SK-N-SH treated with all-trans-retinoic acid at 6 μM for 48 hours (cell line): ENCODE data around the gene NCLN.

Source experiments
- ATAC-seq: fragments of 200-7000 bp; cut with Tn5 transposase; 3 replicates; pipeline ENCODE4 v1.9.1; 2020; ENCODE audit warnings: mild to moderate bottlenecking, moderate library complexity
- ARNTL ChIP-seq: fragments of 450-650 bp; formaldehyde crosslinking; IDR thresholded peaks from 2 replicates; pipeline ENCODE4 v1.5.0; 2020; ENCODE audit warnings: low read depth, mild to moderate bottlenecking, moderate library complexity, borderline replicate concordance
- BACH2 ChIP-seq: fragments of 250-450 bp; sonication (Bioruptor Pico); IDR thresholded peaks from 2 replicates; pipeline ENCODE4 v1.9.0; 2021; ENCODE audit warnings: mild to moderate bottlenecking, borderline replicate concordance
- CREB5 ChIP-seq: fragments of 250-450 bp; sonication (Bioruptor Pico); IDR thresholded peaks from 2 replicates; pipeline ENCODE4 v1.5.1; 2020; ENCODE audit warnings: low read depth, mild to moderate bottlenecking, moderate library complexity
- CSDC2 ChIP-seq: fragments of 250-450 bp; sonication (Bioruptor Pico); IDR thresholded peaks from 2 replicates; pipeline ENCODE4 v1.5.0; 2020; ENCODE audit warnings: mild to moderate bottlenecking, moderate library complexity
- CSRNP3 ChIP-seq: fragments of 250-450 bp; sonication (Bioruptor Pico); IDR thresholded peaks from 2 replicates; pipeline ENCODE4 v1.5.1; 2021; ENCODE audit warnings: mild to moderate bottlenecking, moderate library complexity
- ESRRG ChIP-seq: fragments of 250-450 bp; sonication (Bioruptor Pico); IDR thresholded peaks from 2 replicates; pipeline ENCODE4 v1.6.1; 2021; ENCODE audit warnings: mild to moderate bottlenecking
- GLIS3 ChIP-seq: fragments of 250-450 bp; sonication (Bioruptor Pico); IDR thresholded peaks from 2 replicates; pipeline ENCODE4 v1.5.0; 2020; ENCODE audit warnings: mild to moderate bottlenecking, moderate library complexity
- ISL1 ChIP-seq: fragments of 250-450 bp; sonication (Bioruptor Pico); IDR thresholded peaks from 2 replicates; pipeline ENCODE4 v2.1.2; 2022; ENCODE audit warnings: mild to moderate bottlenecking, moderate library complexity
- OSR1 ChIP-seq: fragments of 250-450 bp; sonication (Bioruptor Pico); IDR thresholded peaks from 2 replicates; pipeline ENCODE4 v1.8.0; 2022; ENCODE audit warnings: moderate library complexity, mild to moderate bottlenecking, inconsistent platforms
- PPARA ChIP-seq: fragments of 250-450 bp; sonication (Bioruptor Pico); IDR thresholded peaks from 2 replicates; pipeline ENCODE4 v1.5.0; 2020; ENCODE audit warnings: mild to moderate bottlenecking, borderline replicate concordance
- RARB ChIP-seq: fragments of 250-450 bp; sonication (Bioruptor Pico); IDR thresholded peaks from 2 replicates; pipeline ENCODE4 v1.8.0; 2021; ENCODE audit warnings: mild to moderate bottlenecking, moderate library complexity
- SNAI2 ChIP-seq: fragments of 250-450 bp; sonication (Bioruptor Pico); IDR thresholded peaks from 2 replicates; pipeline ENCODE4 v1.5.0; 2020; ENCODE audit warnings: mild to moderate bottlenecking, moderate library complexity
- TOX ChIP-seq: fragments of 250-450 bp; sonication (Bioruptor Pico); IDR thresholded peaks from 2 replicates; pipeline ENCODE4 v1.8.0; 2021; ENCODE audit warnings: mild to moderate bottlenecking, moderate library complexity, borderline replicate concordance
- TSHZ2 ChIP-seq: fragments of 250-450 bp; sonication (Bioruptor Pico); IDR thresholded peaks from 2 replicates; pipeline ENCODE4 v1.5.0; 2020; ENCODE audit warnings: mild to moderate bottlenecking, moderate library complexity
- ZC3H10 ChIP-seq: fragments of 250-450 bp; sonication (Bioruptor Pico); IDR thresholded peaks from 2 replicates; pipeline ENCODE4 v1.5.1; 2021; ENCODE audit warnings: mild to moderate bottlenecking, moderate library complexity
- ZFP3 ChIP-seq: fragments of 250-450 bp; sonication (Bioruptor Pico); IDR thresholded peaks from 2 replicates; pipeline ENCODE4 v1.5.0; 2020; ENCODE audit warnings: mild to moderate bottlenecking, moderate library complexity
- ZFP30 ChIP-seq: fragments of 450-650 bp; formaldehyde crosslinking; IDR thresholded peaks from 2 replicates; pipeline ENCODE4 v1.5.0; 2022; ENCODE audit warnings: mild to moderate bottlenecking, moderate library complexity
- ZNF565 ChIP-seq: fragments of 450-650 bp; formaldehyde crosslinking; conservative IDR thresholded peaks from 2 replicates; pipeline ENCODE4 v1.5.0; 2020; ENCODE audit warnings: low read depth, mild to moderate bottlenecking, moderate library complexity
- ZNF8 ChIP-seq: fragments of 450-650 bp; formaldehyde crosslinking; IDR thresholded peaks from 2 replicates; pipeline ENCODE4 v1.5.0; 2020; ENCODE audit warnings: mild to moderate bottlenecking, moderate library complexity
- TF ChIP-seq, protein P1 (sequence below): fragments of 250-450 bp; sonication (Bioruptor Pico); IDR thresholded peaks from 2 replicates; pipeline ENCODE4 v1.8.0; 2021; ENCODE audit warnings: low read depth, mild to moderate bottlenecking, moderate library complexity, borderline replicate concordance
- TF ChIP-seq, protein P2 (sequence below): fragments of 250-450 bp; sonication (Bioruptor Pico); IDR thresholded peaks from 2 replicates; pipeline ENCODE4 v1.8.0; 2020; ENCODE audit warnings: mild to moderate bottlenecking, moderate library complexity, borderline replicate concordance

The NCLN gene

GRCh38 chr19:3196933-3197205 is 11.1 kb downstream of the NCLN start:
- TF ChIP-seq BACH2: no peak
- TF ChIP-seq ZNF565: no peak
- TF ChIP-seq ZNF8 (CRISPR knock-in tag): no peak
- TF ChIP-seq TOX (CRISPR knock-in tag): no peak
- no peak for TF ChIP-seq OSR1 (CRISPR knock-in tag)
- TF ChIP-seq ZFP3 (CRISPR knock-in tag): no peak
- TF ChIP-seq TSHZ2 (CRISPR knock-in tag): no peak
- TF ChIP-seq GLIS3 (CRISPR knock-in tag): no peak
- TF ChIP-seq ESRRG: no peak
- no peak for TF ChIP-seq ZC3H10 (CRISPR knock-in tag)
- no peak for TF ChIP-seq CREB5 (CRISPR knock-in tag)
- no peak for TF ChIP-seq ISL1 (CRISPR knock-in tag)
- TF ChIP-seq PPARA (CRISPR knock-in tag): no peak
- no peak for ATAC-seq

- ATAC-seq: no peak
- TF ChIP-seq OSR1 (CRISPR knock-in tag): no peak
- TF ChIP-seq, protein P1, sequence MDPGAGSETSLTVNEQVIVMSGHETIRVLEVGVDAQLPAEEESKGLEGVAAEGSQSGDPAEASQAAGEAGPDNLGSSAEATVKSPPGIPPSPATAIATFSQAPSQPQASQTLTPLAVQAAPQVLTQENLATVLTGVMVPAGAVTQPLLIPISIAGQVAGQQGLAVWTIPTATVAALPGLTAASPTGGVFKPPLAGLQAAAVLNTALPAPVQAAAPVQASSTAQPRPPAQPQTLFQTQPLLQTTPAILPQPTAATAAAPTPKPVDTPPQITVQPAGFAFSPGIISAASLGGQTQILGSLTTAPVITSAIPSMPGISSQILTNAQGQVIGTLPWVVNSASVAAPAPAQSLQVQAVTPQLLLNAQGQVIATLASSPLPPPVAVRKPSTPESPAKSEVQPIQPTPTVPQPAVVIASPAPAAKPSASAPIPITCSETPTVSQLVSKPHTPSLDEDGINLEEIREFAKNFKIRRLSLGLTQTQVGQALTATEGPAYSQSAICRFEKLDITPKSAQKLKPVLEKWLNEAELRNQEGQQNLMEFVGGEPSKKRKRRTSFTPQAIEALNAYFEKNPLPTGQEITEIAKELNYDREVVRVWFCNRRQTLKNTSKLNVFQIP (CRISPR knock-in tag): no peak
- TF ChIP-seq BACH2: no peak
- TF ChIP-seq, protein P2, sequence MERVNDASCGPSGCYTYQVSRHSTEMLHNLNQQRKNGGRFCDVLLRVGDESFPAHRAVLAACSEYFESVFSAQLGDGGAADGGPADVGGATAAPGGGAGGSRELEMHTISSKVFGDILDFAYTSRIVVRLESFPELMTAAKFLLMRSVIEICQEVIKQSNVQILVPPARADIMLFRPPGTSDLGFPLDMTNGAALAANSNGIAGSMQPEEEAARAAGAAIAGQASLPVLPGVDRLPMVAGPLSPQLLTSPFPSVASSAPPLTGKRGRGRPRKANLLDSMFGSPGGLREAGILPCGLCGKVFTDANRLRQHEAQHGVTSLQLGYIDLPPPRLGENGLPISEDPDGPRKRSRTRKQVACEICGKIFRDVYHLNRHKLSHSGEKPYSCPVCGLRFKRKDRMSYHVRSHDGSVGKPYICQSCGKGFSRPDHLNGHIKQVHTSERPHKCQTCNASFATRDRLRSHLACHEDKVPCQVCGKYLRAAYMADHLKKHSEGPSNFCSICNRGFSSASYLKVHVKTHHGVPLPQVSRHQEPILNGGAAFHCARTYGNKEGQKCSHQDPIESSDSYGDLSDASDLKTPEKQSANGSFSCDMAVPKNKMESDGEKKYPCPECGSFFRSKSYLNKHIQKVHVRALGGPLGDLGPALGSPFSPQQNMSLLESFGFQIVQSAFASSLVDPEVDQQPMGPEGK (CRISPR knock-in tag): no peak
- TF ChIP-seq ZNF8 (CRISPR knock-in tag): no peak
- TF ChIP-seq SNAI2 (CRISPR knock-in tag): no peak
- TF ChIP-seq ZFP30 (CRISPR knock-in tag): no peak
- no peak for TF ChIP-seq RARB (CRISPR knock-in tag)
- TF ChIP-seq ISL1 (CRISPR knock-in tag): no peak
- TF ChIP-seq ARNTL (CRISPR knock-in tag): no peak
- TF ChIP-seq PPARA (CRISPR knock-in tag): no peak
- TF ChIP-seq GLIS3 (CRISPR knock-in tag): no peak
- TF ChIP-seq CSRNP3: no peak
- TF ChIP-seq ZC3H10 (CRISPR knock-in tag): no peak
Measured at GRCh38 chr19:3198901-3199700, 13.4 kb downstream of the NCLN start.

DNA sequence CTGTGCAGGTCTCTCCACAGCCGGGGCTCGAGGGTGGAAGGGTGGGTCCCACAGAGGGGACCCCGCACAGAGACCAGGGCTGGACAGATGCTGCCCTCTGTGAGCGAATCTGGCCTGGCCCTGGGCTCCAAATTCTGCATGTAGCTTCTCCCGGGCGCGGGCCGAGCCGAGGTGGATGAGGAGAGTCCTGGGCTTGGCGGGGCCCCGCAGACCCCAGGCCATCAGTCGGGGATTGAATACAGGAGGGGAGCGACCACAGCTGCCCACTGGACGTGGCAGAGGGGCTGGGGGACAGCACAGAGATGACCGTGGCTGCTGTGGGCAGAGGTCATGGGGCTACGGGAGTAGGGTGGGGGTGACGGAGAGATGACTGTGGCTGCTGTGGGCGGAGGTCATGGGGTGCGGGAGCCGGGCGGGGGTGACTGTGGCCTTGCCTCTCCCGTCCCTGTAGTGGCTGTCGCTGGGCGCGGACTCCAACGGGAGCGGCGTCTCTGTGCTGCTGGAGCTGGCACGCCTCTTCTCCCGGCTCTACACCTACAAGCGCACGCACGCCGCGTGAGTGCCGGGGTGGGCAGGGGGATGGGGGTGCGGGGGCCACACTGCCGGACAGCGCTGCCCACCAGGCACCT is 15.5 kb downstream of the NCLN start:
- no peak for ATAC-seq
- TF ChIP-seq BACH2: no peak
- TF ChIP-seq, protein P2 (CRISPR knock-in tag): no peak
- no peak for TF ChIP-seq TSHZ2 (CRISPR knock-in tag)
- TF ChIP-seq PPARA (CRISPR knock-in tag): no peak
- TF ChIP-seq ISL1 (CRISPR knock-in tag): no peak
- no peak for TF ChIP-seq ZC3H10 (CRISPR knock-in tag)
- TF ChIP-seq CSDC2: no peak
- TF ChIP-seq, all 23 proteins: peak for 0
